Measurements from ENCODE around the gene PLEKHG4B.
"Not testable (repeated sequence)": the region's sequence is repeated elsewhere in the genome, so short reads cannot be mapped to it uniquely, and the experiment has no call there.

Gene PLEKHG4B

DNA sequence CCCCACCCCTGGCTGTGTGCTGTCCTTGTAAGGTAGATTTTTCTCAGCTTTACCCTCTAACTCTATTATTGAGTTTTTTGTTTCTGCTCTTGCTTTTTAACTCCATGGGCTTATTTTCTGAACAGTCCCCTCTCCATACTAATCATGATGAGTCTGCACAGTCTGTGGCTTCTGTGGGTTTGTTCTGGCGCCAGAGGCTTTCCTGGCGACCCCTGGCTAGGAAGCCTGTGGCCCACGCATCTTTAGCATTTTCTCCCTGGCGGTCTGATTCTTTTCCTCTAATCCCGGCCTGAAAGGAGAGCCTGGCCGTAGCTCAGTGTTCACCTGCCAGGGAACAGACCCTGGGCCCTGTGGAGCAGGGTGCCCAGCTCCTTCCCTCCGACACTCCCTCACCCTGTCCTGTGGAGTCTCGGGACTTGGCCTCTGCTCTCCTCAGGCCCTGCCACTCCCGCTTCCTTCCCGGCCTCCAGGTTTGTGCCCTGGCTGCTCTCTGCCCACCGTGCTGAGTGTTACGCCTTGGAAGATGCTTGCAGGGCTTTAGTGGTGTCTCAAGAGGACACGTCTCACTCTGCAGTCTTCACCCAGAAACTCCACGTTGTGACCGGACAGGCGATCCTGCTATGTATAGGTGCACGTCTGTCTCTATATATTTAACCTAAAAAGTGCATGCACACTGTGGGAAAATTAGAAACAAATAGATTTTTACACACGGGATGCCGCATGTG lies 67.6 kb downstream of the PLEKHG4B start:
- DNase-seq, result no peak

DNA sequence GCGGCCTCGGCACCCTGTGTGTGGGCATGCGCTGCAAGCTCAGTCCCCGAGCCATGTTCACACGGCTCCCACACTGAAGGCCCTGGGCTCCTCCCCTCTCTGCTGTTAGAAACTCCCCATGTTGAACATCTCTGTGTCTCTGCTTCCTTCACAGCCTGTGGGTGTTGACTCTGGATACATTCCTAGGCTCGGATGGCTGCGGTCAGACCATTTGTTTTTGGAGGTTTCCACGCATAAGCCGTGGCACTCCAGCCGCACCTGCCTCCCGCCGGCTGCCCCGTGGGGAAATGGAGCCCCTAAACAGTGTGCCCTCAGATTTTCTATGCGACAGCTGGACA lies 68.2 kb downstream of the PLEKHG4B start:
- DNase-seq, result no peak

DNA sequence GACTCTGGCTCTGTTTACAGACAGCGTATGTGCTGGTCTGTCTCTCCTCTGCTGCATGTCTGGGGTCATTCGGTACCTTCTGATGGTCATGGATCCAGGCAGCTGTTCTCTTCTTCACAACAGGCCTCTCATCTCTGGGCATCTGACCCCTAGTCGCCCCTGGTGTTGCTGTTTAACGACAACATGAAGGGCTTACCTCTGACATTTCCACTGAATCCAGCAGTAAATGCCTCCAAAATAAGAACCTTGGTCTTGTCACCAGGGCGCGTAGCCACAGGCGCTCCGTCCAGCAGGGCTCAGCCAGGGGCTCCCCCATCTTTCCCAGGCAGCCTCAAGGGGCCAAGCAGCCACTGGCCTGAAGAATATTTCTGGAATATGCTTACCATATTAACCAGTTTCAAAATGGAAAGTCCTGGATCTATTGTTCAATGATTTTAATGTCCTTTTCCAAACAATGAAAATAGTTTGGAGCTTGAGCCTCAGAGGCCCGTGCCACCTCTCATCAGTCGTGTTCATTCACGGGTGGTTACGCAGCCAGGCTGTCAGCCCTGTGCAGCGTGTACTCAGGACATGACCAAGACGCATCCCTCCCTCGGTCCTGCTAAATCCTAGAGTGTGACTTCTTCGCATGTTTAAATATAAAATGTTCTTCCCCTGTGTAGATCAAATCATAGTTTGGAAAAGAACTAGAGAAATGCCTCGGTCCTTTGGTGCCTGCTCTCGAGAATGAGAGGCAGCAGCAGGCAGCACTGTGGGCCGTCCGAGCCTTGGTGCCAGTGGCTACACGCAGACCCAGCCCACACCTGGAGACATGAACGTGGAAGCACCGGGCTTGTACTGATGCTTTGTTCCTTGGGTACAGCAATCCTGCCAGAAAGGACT lies 69.2 kb downstream of the PLEKHG4B start:
- DNase-seq, result no peak

DNA sequence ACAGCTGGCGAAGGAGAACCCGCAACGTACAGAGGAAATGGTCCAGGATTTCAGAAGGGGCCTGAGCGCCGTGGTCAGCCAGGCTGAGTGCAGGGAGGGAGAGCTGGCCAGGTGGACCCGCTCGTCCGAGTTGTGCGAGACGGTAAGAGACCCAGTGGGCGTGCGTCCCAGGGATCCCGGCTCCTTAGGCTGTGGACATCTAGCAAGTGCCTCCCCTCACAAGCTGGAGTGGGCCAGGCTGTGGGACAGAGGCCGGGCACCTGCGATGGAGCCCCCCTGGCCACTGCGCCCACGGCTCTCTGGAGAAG lies 69.8 kb downstream of the PLEKHG4B start:
- DNase-seq, result no peak

DNA sequence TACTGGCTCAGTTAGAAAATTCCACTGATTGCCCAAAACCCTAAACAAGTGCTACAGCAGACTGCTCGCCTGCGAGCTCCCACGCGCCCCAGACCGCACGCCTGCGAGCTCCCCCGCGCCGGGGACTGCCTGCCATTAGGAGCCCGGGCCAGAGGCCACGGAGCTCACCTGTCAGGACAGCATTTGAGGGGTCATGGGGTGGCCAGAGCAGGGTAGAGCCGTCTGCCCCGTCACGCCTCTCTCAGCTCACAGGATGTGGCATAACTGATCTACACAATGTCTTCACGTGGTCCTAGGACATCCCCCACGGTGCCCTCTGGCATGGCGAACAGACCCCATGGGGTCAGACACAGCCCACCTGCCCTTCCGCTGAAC lies 70.2 kb downstream of the PLEKHG4B start:
- no peak for DNase-seq

- DNase-seq, result no peak
Measured at GRCh38 chr5:162565-163337, 70.8 kb downstream of the PLEKHG4B start.

DNA sequence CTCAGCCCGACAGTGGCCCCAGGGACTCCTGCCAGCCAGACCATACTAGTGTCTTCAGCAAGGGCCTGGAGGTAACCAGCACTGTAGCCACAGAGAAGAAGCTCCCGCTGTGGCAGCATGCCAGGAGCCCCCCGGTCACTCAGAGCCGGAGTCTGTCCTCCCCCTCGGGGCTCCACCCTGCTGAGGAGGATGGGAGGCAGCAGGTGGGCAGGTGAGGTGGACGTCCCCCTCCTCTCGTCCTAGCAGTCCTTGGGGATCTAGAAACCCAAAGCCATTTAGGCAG lies 71.3 kb downstream of the PLEKHG4B start:
- DNase-seq, result no peak

DNA sequence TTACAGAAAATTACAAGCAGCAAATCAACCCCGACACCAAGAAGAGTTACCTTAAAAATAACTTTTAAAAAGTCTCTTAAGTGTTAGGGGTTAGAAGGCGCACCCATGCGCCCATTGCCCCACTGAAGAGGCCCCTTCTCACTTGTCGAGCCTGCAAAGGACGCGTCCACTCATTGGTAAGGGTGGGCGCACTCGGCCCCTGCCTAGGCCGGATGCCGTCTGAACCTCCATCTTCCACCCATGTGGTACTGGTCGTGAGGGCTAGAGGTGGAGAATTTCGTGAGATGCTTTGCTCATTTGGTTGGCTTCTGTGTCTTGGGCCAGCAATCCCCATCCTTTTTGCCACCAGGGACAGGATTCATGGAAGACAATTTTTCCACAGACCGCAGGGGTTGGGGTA lies 71.9 kb downstream of the PLEKHG4B start:
- DNase-seq, result no peak

GRCh38 chr5:164244-164643 lies 72.3 kb downstream of the PLEKHG4B start:
- DNase-seq, result no peak

DNA sequence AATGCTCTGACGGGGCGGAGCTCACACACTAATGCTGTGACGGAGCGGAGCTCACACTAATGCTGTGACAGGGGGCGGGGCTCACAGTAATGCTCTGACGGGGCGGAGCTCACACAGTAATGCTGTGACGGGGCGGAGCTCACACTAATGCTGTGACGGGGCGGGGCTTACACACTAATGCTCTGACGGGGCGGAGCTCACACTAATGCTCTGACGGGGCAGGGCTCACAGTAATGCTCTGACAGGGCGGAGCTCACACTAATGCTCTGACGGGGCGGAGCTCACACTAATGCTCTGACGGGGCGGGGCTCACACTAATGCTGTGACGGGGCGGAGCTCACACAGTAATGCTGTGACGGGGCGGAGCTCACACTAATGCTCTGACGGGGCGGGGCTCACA lies 72.8 kb downstream of the PLEKHG4B start:
- DNase-seq, result not testable (repeated sequence)

DNA sequence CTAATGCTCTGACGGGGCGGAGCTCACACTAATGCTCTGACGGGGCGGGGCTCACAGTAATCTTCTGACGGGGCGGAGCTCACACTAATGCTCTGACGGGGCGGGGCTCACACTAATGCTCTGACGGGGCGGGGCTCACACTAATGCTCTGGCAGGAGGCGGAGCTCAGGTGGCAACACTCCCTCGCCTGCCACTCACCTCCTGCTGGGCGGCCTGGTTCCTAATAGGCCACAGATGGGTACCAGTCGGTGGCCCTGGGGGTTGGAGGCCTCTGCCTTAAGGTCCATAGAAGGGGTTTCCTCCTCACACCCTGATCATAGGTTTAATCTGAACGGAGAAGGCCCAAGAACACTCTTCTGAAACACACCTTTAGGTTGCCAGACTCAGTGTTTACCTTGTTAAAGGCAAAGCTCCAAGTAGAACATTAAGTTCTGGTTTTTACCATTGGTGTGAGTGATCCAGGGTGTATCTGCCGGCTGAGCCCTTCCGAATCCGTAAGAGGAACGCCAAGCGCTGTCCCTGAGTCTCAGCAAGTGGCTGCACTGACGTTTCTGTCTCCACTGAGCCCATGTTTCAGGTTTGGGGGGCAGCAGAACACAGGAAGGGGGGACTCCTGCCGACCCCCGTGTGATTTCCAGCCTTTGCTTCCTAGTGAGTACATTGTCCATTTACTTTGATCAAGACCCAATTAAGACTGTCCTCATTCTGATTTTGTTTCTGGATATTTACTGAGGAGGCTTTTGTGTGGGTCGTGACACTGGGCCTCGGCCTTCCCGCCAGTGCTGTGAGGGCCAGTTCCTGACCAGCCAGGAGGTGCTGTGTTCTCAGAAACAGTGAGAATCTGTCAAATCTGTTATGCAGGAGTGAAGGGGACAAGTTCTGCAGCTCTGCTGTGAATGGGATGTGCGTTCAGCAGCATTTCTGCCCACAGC lies 74.7 kb downstream of the PLEKHG4B start:
- no peak for DNase-seq

- DNase-seq, result no peak
Measured at GRCh38 chr5:167511-167910, 75.5 kb downstream of the PLEKHG4B start.

GRCh38 chr5:167982-168660 lies 76.2 kb downstream of the PLEKHG4B start:
- no peak for DNase-seq

- no peak for DNase-seq
Measured at GRCh38 chr5:169071-169727, 77.2 kb downstream of the PLEKHG4B start.

DNA sequence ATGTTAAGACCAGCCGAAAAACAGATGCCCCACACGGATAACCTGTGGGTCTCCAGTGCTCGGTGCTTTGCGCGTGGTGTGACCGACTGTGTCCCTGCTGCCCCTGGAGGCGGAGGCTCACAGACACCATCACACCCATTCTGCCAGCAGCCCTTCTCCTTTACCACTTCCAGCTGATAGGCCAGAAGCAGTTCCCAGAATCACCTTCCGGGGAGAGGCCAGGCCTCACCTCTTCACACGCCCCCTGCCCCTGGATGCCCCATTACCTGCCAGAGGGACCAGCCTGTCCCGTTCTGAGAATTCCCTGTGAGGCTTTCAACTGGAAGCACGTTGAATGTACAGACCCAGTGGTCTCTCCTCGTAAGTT lies 77.7 kb downstream of the PLEKHG4B start:
- no peak for DNase-seq

DNA sequence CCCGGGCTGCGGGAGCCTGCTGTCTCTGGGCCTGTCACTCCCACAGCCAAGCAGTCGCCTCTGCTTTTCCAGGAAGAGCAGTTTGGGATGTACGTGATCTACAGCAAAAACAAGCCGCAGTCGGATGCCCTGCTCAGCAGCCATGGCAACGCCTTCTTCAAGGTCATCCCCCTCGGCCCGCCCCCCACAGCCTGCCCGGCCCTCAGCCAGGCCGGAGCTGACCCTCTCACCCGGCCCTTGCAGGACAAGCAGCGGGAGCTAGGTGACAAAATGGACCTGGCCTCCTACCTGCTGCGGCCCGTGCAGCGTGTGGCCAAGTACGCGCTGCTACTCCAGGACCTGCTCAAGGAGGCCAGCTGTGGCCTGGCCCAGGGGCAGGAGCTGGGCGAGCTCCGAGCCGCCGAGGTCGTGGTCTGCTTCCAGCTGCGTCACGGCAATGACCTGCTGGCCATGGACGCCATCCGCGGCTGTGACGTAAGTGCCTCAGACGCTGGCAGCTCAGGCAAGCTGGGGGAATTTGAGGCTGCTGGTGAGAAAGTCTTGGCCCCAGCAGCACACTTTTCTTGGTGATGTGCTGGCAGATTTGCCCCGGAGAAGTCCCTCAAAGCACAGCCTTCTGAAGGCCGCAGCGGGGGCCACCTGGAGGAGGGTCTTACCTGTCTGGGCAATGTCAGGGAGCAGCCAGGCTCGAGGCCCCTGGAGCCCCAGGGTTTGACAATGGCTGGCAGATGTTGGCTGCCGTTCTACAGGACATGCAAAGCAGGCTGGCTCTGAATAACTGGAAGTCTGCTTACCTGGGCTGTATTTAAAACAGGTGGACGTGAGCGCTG lies 79.2 kb downstream of the PLEKHG4B start:
- no peak for DNase-seq

DNA sequence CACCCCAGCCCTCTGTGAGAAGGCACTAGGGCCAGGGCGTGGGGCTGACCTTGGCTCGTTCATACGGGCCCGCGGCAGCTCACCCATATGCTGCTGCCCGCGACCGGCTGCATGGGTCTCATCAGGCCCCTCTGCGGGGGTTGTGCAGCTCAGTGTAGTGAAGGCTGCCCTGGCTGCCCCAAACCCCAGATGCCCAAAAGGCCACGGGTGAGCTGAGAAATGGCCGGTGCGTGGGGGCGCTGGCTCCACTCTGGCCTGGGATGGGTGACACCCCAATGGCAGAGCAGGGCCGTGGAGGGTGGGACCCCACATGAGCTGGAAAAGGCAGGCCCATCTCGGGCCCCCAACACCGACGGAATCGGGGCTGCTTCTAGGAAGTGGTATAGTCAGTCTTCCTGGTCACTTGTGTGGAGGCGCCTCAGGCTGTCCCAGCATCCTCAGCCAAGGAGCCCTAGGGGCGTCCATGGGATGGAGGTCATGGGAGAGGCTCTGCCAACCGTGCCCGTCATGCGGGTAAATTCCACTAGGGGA lies 79.9 kb downstream of the PLEKHG4B start:
- DNase-seq, result no peak

DNA sequence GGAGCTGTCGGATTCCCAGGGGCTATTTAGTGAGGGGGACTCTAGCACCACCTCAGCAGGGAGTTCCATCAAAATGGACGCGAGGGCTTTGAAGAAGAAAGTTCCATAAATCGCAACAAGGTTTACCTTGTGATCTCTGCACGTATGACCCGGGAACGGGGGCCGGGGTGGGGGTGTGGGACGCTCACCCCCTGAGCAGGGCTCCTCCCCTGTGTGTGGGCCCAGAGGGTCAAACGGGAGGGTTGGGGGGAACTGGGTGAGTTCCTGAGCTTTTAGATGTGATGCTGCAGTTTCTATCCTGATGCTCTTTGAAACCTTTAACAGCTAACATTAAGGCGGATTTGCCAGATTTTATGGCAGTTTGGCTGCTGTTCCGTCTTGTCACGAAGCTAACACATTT lies 80.5 kb downstream of the PLEKHG4B start:
- no peak for DNase-seq

- no peak for DNase-seq
Measured at GRCh38 chr5:172841-173251, 80.9 kb downstream of the PLEKHG4B start.

DNA sequence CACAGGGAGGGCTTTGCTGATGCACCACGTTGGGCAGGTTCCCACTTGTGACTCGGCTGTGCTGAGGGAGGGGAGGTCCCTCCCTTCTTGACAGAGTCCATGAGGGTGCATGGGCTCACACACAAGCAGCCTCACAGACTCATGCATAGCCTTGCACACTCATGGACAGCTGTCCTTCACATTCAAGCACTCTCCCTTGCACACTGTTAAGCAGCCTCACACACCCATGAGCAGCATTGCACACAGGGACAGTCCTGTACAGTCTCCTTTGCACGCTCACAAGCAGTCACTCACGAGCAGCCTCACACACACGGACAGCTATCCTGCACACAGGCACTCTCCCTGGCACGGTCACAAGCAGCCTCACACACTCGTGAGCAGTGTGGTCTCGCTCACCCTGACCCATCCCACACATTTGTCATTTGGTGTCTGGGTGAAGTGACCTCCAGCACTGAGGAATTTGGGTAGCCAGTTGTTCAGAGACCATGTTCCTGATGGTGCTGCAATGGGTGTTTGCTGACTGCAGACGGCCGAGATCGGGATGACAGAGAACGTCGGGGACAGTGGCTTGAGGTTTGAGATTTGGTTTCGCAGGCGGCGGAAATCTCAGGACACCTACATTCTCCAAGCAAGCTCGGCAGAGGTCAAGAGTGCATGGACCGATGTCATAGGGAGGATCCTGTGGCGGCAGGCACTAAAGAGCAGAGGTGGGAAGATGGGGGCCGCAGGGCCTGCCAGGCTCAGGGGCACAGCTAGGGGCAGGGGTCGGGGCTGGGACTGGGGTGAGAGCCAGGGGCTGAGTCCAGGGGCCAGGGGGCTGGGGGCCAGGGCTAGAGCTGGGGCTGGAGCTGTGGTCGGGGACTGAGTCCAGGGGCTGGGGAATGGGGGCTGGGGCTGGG lies 81.7 kb downstream of the PLEKHG4B start:
- DNase-seq, result no peak

Measured in activated CD4-positive, alpha-beta T cell treated with anti-CD3 and anti-CD28 coated beads, Interleukin-10, Interleukin-2, amounts not matched to agents 100 ng/mL and 50 ng/mL, durations not matched to agents 16 hours and 8 hours (primary cell).